Keratinocyte (primary cell): ENCODE measurements around the gene OR52I2. TPM values are rescaled to one million over a fixed set of nuclear protein-coding genes. Genes with fewer than 3 reads are reported as not detected.

ENCODE experiments used
- polyA plus RNA-seq, 5 experiments: library from polyadenylated mRNA; depleted of rRNA in 3 of 5; stranded (reverse) in 3 of 5; stranded (forward) in 1 of 5; unstranded in 1 of 5; fragments of >200 nt; gene quantifications; 1 replicate in 1 of 5; 2 replicates in 3 of 5; 3 replicates in 1 of 5; pipeline versions ENCODE4 v1.2.1 to v1.2.3, GENCODE V29; 2011 to 2012; ENCODE audit warnings: missing spikeins in 2 of 5, low read depth in 1 of 5, low replicate concordance in 1 of 5

Gene OR52I2
- polyA plus RNA-seq, 1 donor (not counting 4 experiments of a cell fraction or from before 2014, with no cell fraction given): not detected

Other genes with a start within 250 kb of the OR52I2 start
- gene OR52B4, start 213.4 kb upstream of the OR52I2 start, polyA plus RNA-seq: not detected in 3 replicates
- gene TRIM21, start 188.0 kb upstream of the OR52I2 start, polyA plus RNA-seq: 49.5 to 57.1 TPM (median 51.2 TPM) in 3 replicates
- not detected in 3 replicates for gene OR52K2, start 132.4 kb upstream of the OR52I2 start, polyA plus RNA-seq
- not detected in 3 replicates for gene OR52K1, start 99.1 kb upstream of the OR52I2 start, polyA plus RNA-seq
- not detected in 3 replicates for gene OR52M1, start 36.6 kb upstream of the OR52I2 start, polyA plus RNA-seq
- not detected in 3 replicates for gene OR52I1, start 12.3 kb downstream of the OR52I2 start, polyA plus RNA-seq
- 4.9 to 7.0 TPM (median 6.5 TPM) in 3 replicates for gene TRIM68, start 26.5 kb downstream of the OR52I2 start, polyA plus RNA-seq
- gene OR51D1, start 55.7 kb downstream of the OR52I2 start, polyA plus RNA-seq: not detected in 3 replicates
- not detected in 3 replicates for gene OR51E1, start 62.2 kb downstream of the OR52I2 start, polyA plus RNA-seq
- gene OR51E2, start 116.1 kb downstream of the OR52I2 start, polyA plus RNA-seq: 0.03 TPM in 2 of 3 replicates, not detected in the other
- not detected in 3 replicates for gene MMP26, start 123.0 kb downstream of the OR52I2 start, polyA plus RNA-seq
- gene OR51F1, start 188.2 kb downstream of the OR52I2 start, polyA plus RNA-seq: not detected in 3 replicates
- not detected in 3 replicates for gene OR52R1, start 222.6 kb downstream of the OR52I2 start, polyA plus RNA-seq
- not detected in 3 replicates for gene OR51F2, start 239.6 kb downstream of the OR52I2 start, polyA plus RNA-seq